BLaER1 treated with 17β-estradiol and CSF1 and Interleukin-3, amounts not matched to agents 10 nM and 100 nM (cell line): ENCODE data around the gene BAHCC1.

Experiments
- H3K27ac ChIP-seq, 11 experiments: shearing (Covaris generic); formaldehyde crosslinking; 2 replicates each; pipeline ENCODE4 v1.8.1; 2022
- H3K27me3 ChIP-seq, 11 experiments: shearing (Covaris generic); formaldehyde crosslinking; 2 replicates each; pipeline ENCODE4 v1.8.1; 2022
- H3K36me3 ChIP-seq, 11 experiments: shearing (Covaris generic); formaldehyde crosslinking; 2 replicates each; pipeline ENCODE4 v1.8.1; 2022
- H3K4me1 ChIP-seq, 10 experiments: shearing (Covaris generic); formaldehyde crosslinking; 2 replicates each; pipeline ENCODE4 v1.8.1; 2022
- H3K4me2 ChIP-seq, 11 experiments: shearing (Covaris generic); formaldehyde crosslinking; 2 replicates each; pipeline ENCODE4 v1.8.1; 2022
- H3K4me3 ChIP-seq, 10 experiments: shearing (Covaris generic); formaldehyde crosslinking; 2 replicates each; pipeline ENCODE4 v1.8.1; 2022
- H3K9ac ChIP-seq, 11 experiments: shearing (Covaris generic); formaldehyde crosslinking; 2 replicates each; pipeline ENCODE4 v1.8.1; 2022
- H3K9me3 ChIP-seq, 11 experiments: shearing (Covaris generic); formaldehyde crosslinking; replicated peaks in 1 of 11; 2 replicates each; pipeline ENCODE4 v1.8.1; 2022
- H4K20me1 ChIP-seq, 11 experiments: shearing (Covaris generic); formaldehyde crosslinking; 2 replicates each; pipeline ENCODE4 v1.8.1; 2022
- Cebpa-rat ChIP-seq, 11 experiments: shearing (Covaris generic); IDR thresholded peaks; 2 replicates each; pipeline ENCODE4 v1.8.1; 2022

BAHCC1 gene

GRCh38 chr17:81387100-81388090, 7.9 kb upstream of the BAHCC1 start:
- peaks cover 0 to 81% (median 64%) of the 10 kb centered on the region in 11 experiments; a peak in 20 of 22 replicates for H4K20me1 ChIP-seq
- H3K4me1 ChIP-seq = peaks cover 36 to 70% (median 53%) of the 10 kb centered on the region in 10 experiments
- peak overlapping the region; percentile 94 to 100 (median 99) for H3K4me2 ChIP-seq
- H3K27me3 ChIP-seq = peaks cover 72 to 97% (median 93%) of the 10 kb centered on the region in 11 experiments
- peak overlapping the region; percentile 48 to 79 (median 68); a peak in 21 of 22 replicates for H3K27ac ChIP-seq
- no peaks in the 10 kb centered on the region for H3K9me3 ChIP-seq
- peak overlapping the region; percentile 66 to 83 (median 73) for H3K4me3 ChIP-seq
- no peak for TF ChIP-seq Cebpa-rat (IDR thresholded peaks at IDR 0.05)
- H3K36me3 ChIP-seq = no peaks in the 10 kb centered on the region
- H3K9ac ChIP-seq = peak overlapping the region; percentile 69 to 86 (median 81)

- TF ChIP-seq Cebpa-rat (IDR thresholded peaks at IDR 0.05) = no peak
- Histone ChIP-seq H4K20me1 (peaks cover 0 to 88% (median 70%) of the 10 kb centered on the region in 11 experiments; a peak in 20 of 22 replicates), H3K36me3 (no peaks in the 10 kb centered on the region), H3K9ac (peak overlapping the region in 7 of 11 experiments; percentile 48 to 82 (median 81); a peak in 10 of 22 replicates), H3K9me3 (no peaks in the 10 kb centered on the region), H3K4me1 (peaks cover 43 to 78% (median 60%) of the 10 kb centered on the region in 10 experiments), H3K4me3 (peak overlapping the region in 6 of 10 experiments; percentile 66 to 73 (median 69); a peak in 6 of 20 replicates), H3K4me2 (peak overlapping the region; percentile 94 to 100 (median 99); a peak in 21 of 22 replicates), H3K27me3 (peaks cover 72 to 100% (median 93%) of the 10 kb centered on the region in 11 experiments), H3K27ac (no peak overlapping the region)
Measured at GRCh38 chr17:81388091-81388611, 7.1 kb upstream of the BAHCC1 start.

- H3K4me2 ChIP-seq = peak overlapping the region; percentile 7 to 100 (median 99); a peak in 20 of 22 replicates
- peaks cover 0 to 90% (median 70%) of the 10 kb centered on the region in 11 experiments; a peak in 20 of 22 replicates for H4K20me1 ChIP-seq
- peak overlapping the region in 7 of 11 experiments; percentile 1 to 82 (median 42); a peak in 10 of 22 replicates for H3K9ac ChIP-seq
- no peaks in the 10 kb centered on the region for H3K9me3 ChIP-seq
- H3K4me1 ChIP-seq = peaks cover 43 to 77% (median 60%) of the 10 kb centered on the region in 10 experiments
- H3K27ac ChIP-seq = no peak overlapping the region
- no peak for TF ChIP-seq Cebpa-rat (IDR thresholded peaks at IDR 0.05)
- H3K4me3 ChIP-seq = no peak overlapping the region
- peaks cover 66 to 96% (median 87%) of the 10 kb centered on the region in 11 experiments for H3K27me3 ChIP-seq
- H3K36me3 ChIP-seq = no peaks in the 10 kb centered on the region
Measured at GRCh38 chr17:81388612-81389367, 6.5 kb upstream of the BAHCC1 start.

- no peaks in the 10 kb centered on the region for H3K36me3 ChIP-seq
- no peak overlapping the region for H3K27ac ChIP-seq
- TF ChIP-seq Cebpa-rat (IDR thresholded peaks at IDR 0.05) = no peak
- peak overlapping the region in 7 of 11 experiments; percentile 1 to 82 (median 42); a peak in 8 of 22 replicates for H3K9ac ChIP-seq
- no peak overlapping the region for H3K4me3 ChIP-seq
- peaks cover 59 to 88% (median 80%) of the 10 kb centered on the region in 11 experiments for H3K27me3 ChIP-seq
- peak overlapping the region; percentile 7 to 100 (median 99); a peak in 20 of 22 replicates for H3K4me2 ChIP-seq
- H3K9me3 ChIP-seq = no peaks in the 10 kb centered on the region
- H4K20me1 ChIP-seq = peaks cover 1 to 95% (median 73%) of the 10 kb centered on the region in 11 experiments; a peak in 20 of 22 replicates
- H3K4me1 ChIP-seq = peaks cover 48 to 81% (median 66%) of the 10 kb centered on the region in 10 experiments
Measured at GRCh38 chr17:81389585-81389984, 5.7 kb upstream of the BAHCC1 start.

- Histone ChIP-seq H3K27ac (no peak overlapping the region), H3K9me3 (no peaks in the 10 kb centered on the region), H3K9ac (peak overlapping the region in 4 of 11 experiments; percentile 0 to 48 (median 30); a peak in 3 of 22 replicates), H3K36me3 (no peaks in the 10 kb centered on the region), H3K27me3 (peaks cover 52 to 81% (median 73%) of the 10 kb centered on the region in 11 experiments), H3K4me2 (peak overlapping the region in 8 of 11 experiments; percentile 97 to 100 (median 99); a peak in 13 of 22 replicates), H3K4me3 (no peak overlapping the region), H4K20me1 (peaks cover 4 to 94% (median 73%) of the 10 kb centered on the region in 11 experiments; a peak in 20 of 22 replicates), H3K4me1 (peaks cover 53 to 85% (median 70%) of the 10 kb centered on the region in 10 experiments)
- no peak for TF ChIP-seq Cebpa-rat (IDR thresholded peaks at IDR 0.05)
Measured at GRCh38 chr17:81390029-81390872, 5.0 kb upstream of the BAHCC1 start.

- Histone ChIP-seq H3K9ac (0 out of 22 replicates have a peak overlapping the region, but pooled peaks of 2 of the 11 experiments have one; percentile 0 to 22), H3K9me3 (no peaks in the 10 kb centered on the region), H4K20me1 (peaks cover 4 to 92% (median 69%) of the 10 kb centered on the region in 11 experiments; a peak in 20 of 22 replicates), H3K36me3 (no peaks in the 10 kb centered on the region), H3K4me1 (peaks cover 55 to 81% (median 70%) of the 10 kb centered on the region in 10 experiments), H3K27me3 (peaks cover 46 to 75% (median 67%) of the 10 kb centered on the region in 11 experiments), H3K4me3 (no peak overlapping the region), H3K4me2 (peak overlapping the region in 5 of 11 experiments; percentile 94 to 100 (median 99); a peak in 9 of 22 replicates), H3K27ac (no peak overlapping the region)
- TF ChIP-seq Cebpa-rat (IDR thresholded peaks at IDR 0.05) = no peak
Measured at GRCh38 chr17:81390873-81391255, 4.4 kb upstream of the BAHCC1 start.

- no peak for TF ChIP-seq Cebpa-rat (IDR thresholded peaks at IDR 0.05)
- Histone ChIP-seq H3K4me1 (peaks cover 57 to 76% (median 65%) of the 10 kb centered on the region in 10 experiments), H3K27ac (0 out of 22 replicates have a peak overlapping the region, but pooled peaks of 1 of the 11 experiments have one; percentile 96), H3K4me2 (peak overlapping the region; percentile 93 to 100 (median 96)), H3K9ac (peak overlapping the region in 7 of 11 experiments; percentile 92 to 95 (median 93); a peak in 12 of 22 replicates), H3K27me3 (peaks cover 40 to 70% (median 61%) of the 10 kb centered on the region in 11 experiments), H3K36me3 (no peaks in the 10 kb centered on the region), H4K20me1 (peaks cover 4 to 92% (median 66%) of the 10 kb centered on the region in 11 experiments; a peak in 20 of 22 replicates), H3K9me3 (no peaks in the 10 kb centered on the region), H3K4me3 (peak overlapping the region in 3 of 10 experiments; percentile 30 to 96 (median 92); a peak in 3 of 20 replicates)
Measured at GRCh38 chr17:81391293-81391935, 3.8 kb upstream of the BAHCC1 start.
